Effector memory CD4-positive, alpha-beta T cell (primary cell): ENCODE results near the gene GOLGA5.
"Not testable (repeated sequence)": the region's sequence is repeated elsewhere in the genome, so short reads cannot be mapped to it uniquely, and the experiment has no call there.

Experiments used
- DNase-seq, 3 donors: peaks; one replicate each; pipeline ENCODE4 v3.0.0-alpha.2; 2020
- H3K27ac ChIP-seq: 2 replicates; pipeline ENCODE4 v1.7.0; 2013; ENCODE audit warnings: mild to moderate bottlenecking, low read length, moderate library complexity; ENCODE audit not compliant: insufficient read depth, poor library complexity, severe bottlenecking
- H3K27me3 ChIP-seq: replicated peaks from 2 replicates; pipeline ENCODE4 v1.7.0; 2013; ENCODE audit warnings: mild to moderate bottlenecking, low read length; ENCODE audit not compliant: insufficient read depth, control insufficient read depth, poor library complexity, severe bottlenecking
- H3K36me3 ChIP-seq: 2 replicates; pipeline ENCODE4 v1.7.0; 2013; ENCODE audit warnings: mild to moderate bottlenecking, low read length, moderate library complexity; ENCODE audit not compliant: control insufficient read depth, insufficient read depth
- H3K4me1 ChIP-seq: 2 replicates; pipeline ENCODE4 v1.7.0; 2013; ENCODE audit warnings: low read length, mild to moderate bottlenecking; ENCODE audit not compliant: control insufficient read depth, insufficient read depth, poor library complexity, severe bottlenecking
- H3K4me3 ChIP-seq: 2 replicates; pipeline ENCODE4 v1.7.0; 2013; ENCODE audit warnings: low read length, low read depth, mild to moderate bottlenecking; ENCODE audit not compliant: insufficient read depth, poor library complexity, severe bottlenecking
- H3K9me3 ChIP-seq: 2 replicates; pipeline ENCODE4 v1.7.0; 2013; ENCODE audit warnings: mild to moderate bottlenecking, low read length, moderate library complexity; ENCODE audit not compliant: control insufficient read depth

The GOLGA5 gene

DNA sequence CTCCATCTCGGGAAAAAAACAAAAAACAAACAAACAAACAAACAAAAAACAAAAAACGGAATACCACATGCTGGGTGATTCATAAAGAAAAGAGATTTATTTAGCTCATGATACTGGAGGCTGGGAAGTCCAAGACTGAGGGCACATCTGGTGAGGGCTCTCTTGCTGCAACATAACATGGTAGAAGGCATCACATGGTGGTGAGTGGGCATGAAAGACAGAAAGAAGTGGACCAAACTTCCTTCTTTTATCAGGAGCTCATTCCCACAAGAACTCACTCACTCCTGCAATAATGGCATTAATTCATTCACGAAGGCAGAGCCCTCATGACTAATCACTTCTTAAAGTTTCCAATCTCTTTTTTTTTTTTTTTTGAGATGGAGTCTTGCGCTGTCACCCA, 37.7 kb upstream of the GOLGA5 start:
- no peaks in the 10 kb centered on the region for H3K36me3 ChIP-seq
- H3K27me3 ChIP-seq: no peaks in the 10 kb centered on the region
- H3K4me3 ChIP-seq: no peak overlapping the region
- no peak overlapping the region for H3K27ac ChIP-seq
- no peaks in the 10 kb centered on the region for H3K9me3 ChIP-seq
- no peak for DNase-seq
- H3K4me1 ChIP-seq: no peaks in the 10 kb centered on the region

DNA sequence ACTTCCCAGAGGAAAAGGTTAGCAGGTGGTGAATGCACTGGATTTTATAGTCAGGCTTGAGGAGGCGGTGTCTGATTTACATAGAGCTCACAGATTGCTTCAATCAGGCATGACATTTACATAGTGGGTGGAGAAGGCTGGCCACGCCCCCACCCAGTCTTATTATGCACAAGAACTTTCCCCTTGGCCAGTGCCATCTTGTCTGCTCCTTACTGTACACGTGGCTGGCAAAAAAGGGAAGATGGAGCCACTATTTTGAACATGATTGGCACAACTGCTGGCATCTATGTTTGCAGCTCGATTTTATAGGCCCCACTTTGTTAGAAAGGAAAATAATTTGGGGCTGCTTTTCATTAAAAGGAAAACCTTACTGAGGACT, 34.8 kb upstream of the GOLGA5 start:
- no peak overlapping the region for H3K4me3 ChIP-seq
- H3K27ac ChIP-seq: no peak overlapping the region
- H3K9me3 ChIP-seq: no peaks in the 10 kb centered on the region
- DNase-seq: no peak
- no peaks in the 10 kb centered on the region for H3K27me3 ChIP-seq
- H3K36me3 ChIP-seq: no peaks in the 10 kb centered on the region
- no peaks in the 10 kb centered on the region for H3K4me1 ChIP-seq

DNA sequence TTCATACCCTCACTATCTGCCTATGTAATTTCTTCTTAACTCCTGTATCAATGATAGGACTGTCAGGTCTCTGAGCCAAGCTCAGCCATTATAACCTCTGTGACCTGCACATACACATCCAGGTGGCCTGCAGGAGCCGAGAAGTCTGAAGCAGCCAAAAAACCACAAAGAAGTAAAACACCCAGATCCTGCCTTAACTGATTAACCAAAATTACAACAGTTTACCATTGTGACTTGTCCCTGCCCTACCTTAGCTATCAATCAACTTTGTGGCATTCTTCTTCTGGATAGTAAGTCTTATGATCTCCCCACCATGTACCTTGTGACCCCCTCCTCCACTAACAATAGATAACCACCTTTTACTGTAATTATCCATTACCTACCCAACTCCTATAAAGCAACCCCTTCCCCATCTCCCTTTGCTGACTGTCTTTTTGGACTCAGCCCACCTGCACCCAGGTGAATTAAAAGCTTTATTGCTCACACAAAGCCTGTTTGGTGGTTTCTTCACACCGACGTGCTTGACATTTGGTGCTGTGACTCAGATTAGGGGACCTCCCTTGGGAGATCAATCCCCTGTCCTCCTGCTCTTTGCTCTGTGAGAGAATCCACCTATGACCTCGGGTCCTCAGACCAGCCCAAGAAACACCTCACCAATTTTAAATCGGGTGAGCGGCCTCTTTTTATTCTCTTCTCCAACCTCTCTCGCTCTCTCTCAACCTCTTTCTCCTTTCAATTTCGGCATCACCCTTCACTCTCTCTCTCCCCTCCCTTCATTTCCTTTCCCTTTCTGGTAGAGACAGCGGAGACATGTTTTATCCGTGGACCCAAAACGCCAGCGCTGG, 34.2 kb upstream of the GOLGA5 start:
- Histone ChIP-seq H3K36me3 (no peaks in the 10 kb centered on the region), H3K27ac (no peak overlapping the region), H3K4me1 (no peaks in the 10 kb centered on the region), H3K27me3 (no peaks in the 10 kb centered on the region), H3K9me3 (no peaks in the 10 kb centered on the region), H3K4me3 (no peak overlapping the region)
- no peak for DNase-seq

DNA sequence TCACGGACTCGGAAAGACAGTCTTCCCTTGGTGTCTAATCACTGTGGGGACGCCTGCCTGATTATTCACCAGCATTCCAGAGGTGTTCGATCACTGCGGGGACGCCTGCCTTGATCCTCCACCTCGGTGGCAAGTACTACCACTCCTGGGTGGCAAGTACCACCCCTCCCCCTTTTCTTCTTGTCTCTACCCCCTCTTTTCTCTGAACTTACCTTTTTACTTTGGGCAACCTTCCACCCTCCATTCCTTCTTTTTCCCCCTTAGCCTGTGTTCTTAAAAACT, 33.6 kb upstream of the GOLGA5 start:
- Histone ChIP-seq H3K36me3 (no peaks in the 10 kb centered on the region), H3K27ac (no peak overlapping the region), H3K4me1 (no peaks in the 10 kb centered on the region), H3K27me3 (no peaks in the 10 kb centered on the region), H3K9me3 (no peaks in the 10 kb centered on the region), H3K4me3 (no peak overlapping the region)
- DNase-seq: no peak

DNA sequence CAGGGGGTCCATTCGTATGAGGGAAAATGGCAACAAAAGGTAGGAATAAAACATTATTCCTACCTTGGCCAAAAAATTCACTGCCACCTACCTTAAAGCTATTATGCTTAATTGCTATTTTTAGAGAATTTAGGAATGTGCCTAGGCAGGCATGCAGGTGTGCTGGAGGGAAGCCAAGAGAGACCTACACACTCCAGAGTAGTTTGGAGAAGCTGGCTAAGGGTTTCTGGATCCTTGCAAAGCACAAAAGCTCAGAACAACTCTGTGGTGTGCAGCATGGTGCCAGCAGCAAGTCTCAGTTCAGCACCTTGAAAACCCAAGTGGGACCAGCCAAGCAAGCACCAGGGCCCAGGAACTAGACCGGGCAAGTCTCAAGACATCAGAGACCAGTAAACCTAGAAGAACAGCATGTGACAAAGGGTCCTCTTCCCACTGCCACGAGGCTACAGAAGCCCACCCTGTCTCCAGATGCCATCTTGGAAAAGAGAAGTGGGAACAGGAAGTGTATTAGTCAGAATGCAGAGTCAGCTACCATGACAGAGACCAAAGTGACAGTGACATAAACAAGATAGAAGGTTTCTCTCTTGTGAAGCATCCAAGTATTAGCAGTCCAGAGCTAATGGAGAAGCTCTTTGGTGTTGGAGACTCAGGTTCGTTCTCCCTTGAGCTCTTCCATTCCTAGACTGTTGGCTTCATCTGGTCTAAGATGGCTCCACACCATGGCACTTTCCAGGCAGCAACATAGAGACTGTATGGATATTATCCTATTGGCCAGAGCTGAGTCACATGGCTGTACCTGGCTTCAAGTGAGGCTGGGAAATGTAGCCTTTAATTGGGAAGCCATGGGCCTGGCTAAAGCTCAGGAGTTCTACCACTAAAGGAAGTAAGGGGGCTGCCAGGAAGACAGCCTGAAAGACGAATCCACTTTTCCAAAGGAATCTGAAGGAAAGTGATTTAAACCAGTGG, 30.2 kb upstream of the GOLGA5 start:
- H3K4me1 ChIP-seq, H3K4me3 ChIP-seq, H3K27ac ChIP-seq, H3K36me3 ChIP-seq, DNase-seq, H3K27me3 ChIP-seq, H3K9me3 ChIP-seq: not testable (repeated sequence)

DNA sequence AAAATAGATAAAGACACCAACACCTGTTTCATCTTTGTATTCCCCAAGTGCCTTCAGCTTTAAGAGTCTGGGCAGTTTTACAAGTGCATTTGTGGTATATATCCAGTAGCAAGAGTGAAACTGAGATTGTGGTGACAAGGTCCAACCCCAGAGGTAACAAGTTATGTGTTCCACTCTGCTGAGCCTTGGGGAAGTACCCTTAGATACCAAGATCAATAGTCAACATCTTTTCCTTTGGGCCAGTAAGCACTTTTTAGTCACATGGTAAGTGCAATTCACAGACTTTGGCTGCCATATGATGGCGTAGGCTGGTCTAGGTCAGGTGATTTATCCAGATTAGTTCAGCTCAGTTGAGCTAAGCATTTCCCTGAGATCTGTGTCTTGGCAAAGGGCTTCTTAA, 25.9 kb upstream of the GOLGA5 start:
- H3K27me3 ChIP-seq, H3K4me3 ChIP-seq, H3K27ac ChIP-seq, H3K9me3 ChIP-seq, H3K4me1 ChIP-seq, DNase-seq, H3K36me3 ChIP-seq: not testable (repeated sequence)

DNA sequence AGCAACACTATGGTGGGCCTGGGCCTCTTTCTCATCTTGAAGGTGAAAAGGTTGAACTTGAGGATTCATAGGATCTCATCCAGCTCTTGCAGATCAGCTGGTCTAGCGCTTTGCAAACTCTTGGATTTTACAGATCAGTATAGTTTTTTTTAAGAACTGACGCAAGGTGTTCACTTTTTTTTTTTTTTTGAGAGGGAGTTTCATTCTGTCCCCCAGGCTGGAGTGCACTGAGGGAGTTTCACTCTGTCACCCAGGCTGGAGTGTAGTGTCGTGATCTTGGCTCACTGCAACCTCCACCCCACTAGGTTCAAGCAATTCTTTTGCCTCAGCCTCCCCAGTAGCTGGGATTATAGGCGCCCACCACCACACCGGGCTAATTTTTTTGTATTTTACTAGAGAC, 25.3 kb upstream of the GOLGA5 start:
- Histone ChIP-seq H3K27ac (no peak overlapping the region), H3K4me1 (peaks cover 4% of the 10 kb centered on the region), H3K36me3 (no peaks in the 10 kb centered on the region), H3K27me3 (no peaks in the 10 kb centered on the region), H3K4me3 (no peak overlapping the region), H3K9me3 (no peaks in the 10 kb centered on the region)
- no peak for DNase-seq

DNA sequence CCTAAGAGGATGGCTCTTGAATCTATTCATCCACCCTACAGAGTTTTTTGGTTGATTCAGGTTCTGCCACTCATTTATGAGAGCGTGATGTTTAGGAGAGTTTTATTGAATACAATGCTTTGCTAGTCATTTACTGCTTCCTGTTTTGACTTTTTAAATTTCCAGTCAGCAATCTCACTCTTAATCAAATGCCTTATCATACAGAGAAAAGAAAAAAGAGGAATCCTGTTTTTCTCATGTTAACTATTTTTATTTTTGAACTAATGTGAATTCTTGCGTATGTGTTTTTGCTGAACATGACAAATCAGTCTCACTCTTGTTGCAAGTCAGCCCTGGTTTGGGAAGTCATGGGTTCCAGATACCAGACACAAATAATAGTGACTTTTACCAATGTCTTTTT, 23.6 kb upstream of the GOLGA5 start:
- Histone ChIP-seq H3K27ac (no peak overlapping the region), H3K4me1 (peaks cover 4% of the 10 kb centered on the region), H3K27me3 (no peaks in the 10 kb centered on the region), H3K4me3 (no peak overlapping the region), H3K36me3 (no peaks in the 10 kb centered on the region), H3K9me3 (no peaks in the 10 kb centered on the region)
- no peak for DNase-seq

DNA sequence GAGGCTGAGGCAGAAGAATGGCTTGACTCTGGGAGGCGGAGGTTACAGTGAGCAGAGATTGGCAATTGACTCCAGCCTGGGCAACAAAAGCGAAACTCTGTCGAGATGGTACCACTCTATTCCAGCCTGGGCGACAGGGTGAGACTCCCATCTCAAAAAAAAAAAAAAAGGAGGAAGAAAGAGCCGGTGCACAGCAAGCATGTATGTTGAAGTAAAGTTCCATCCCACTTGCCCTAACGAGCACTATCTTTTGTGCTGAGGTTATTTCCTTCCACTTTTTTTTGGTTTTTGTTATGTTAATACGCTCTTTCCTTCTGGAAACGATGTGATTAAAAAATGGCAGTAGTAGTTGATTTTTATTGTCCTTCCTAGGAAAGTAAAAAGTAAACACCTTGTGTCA, 19.5 kb upstream of the GOLGA5 start:
- no peak overlapping the region for H3K4me3 ChIP-seq

DNA sequence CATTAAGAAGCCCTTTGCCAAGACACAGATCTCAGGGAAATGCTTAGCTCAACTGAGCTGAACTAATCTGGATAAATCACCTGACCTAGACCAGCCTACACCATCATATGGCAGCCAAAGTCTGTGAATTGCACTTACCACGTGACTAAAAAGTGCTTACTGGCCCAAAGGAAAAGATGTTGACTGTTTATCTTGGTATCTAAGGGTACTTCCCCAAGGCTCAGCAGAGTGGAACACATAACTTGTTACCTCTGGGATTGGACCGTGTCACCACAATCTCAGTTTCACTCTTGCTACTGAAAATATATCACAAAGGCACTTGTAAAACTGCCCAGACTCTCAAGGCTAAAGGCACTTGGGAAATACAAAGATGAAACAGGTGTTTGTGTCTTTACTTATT, 18.8 kb upstream of the GOLGA5 start:
- H3K27ac ChIP-seq, H3K27me3 ChIP-seq, H3K9me3 ChIP-seq, H3K36me3 ChIP-seq, H3K4me3 ChIP-seq, H3K4me1 ChIP-seq, DNase-seq: not testable (repeated sequence)

More for the DNA sequence above, 19.5 kb upstream of the GOLGA5 start:
- no peaks in the 10 kb centered on the region for H3K27me3 ChIP-seq
- no peak overlapping the region for H3K27ac ChIP-seq
- H3K36me3 ChIP-seq: no peaks in the 10 kb centered on the region
- peaks cover 4% of the 10 kb centered on the region for H3K4me1 ChIP-seq
- DNase-seq: no peak
- no peaks in the 10 kb centered on the region for H3K9me3 ChIP-seq
